Left ventricle myocardium inferior (tissue), 1 donor: ENCODE results near the gene MSH2. TPM values are rescaled to one million over a fixed set of nuclear protein-coding genes. Genes with fewer than 3 reads are reported as not detected.
"Not testable (repeated sequence)": the region's sequence is repeated elsewhere in the genome, so short reads cannot be mapped to it uniquely, and the experiment has no call there.

Experiments used
- DNase-seq: peaks from one replicate; pipeline ENCODE4 v3.0.0-alpha.2; 2020
- H3K27ac ChIP-seq: fragments of 200-600 bp; replicated peaks from 2 replicates; pipeline ENCODE4 v1.8.0; 2021
- H3K27me3 ChIP-seq: fragments of 200-600 bp; 2 replicates; pipeline ENCODE4 v1.8.0; 2021; ENCODE audit warnings: low read depth
- H3K36me3 ChIP-seq: fragments of 200-600 bp; 2 replicates; pipeline ENCODE4 v1.8.0; 2021
- H3K4me1 ChIP-seq: fragments of 200-600 bp; 2 replicates; pipeline ENCODE4 v1.8.0; 2021
- H3K4me3 ChIP-seq: fragments of 200-600 bp; 2 replicates; pipeline ENCODE4 v1.8.0; 2021; ENCODE audit warnings: mild to moderate bottlenecking, moderate library complexity
- H3K9me3 ChIP-seq: fragments of 200-600 bp; replicated peaks from 2 replicates; pipeline ENCODE4 v1.8.0; 2021
- intact Hi-C: fragments of 100-400 bp; cut with micrococcal nuclease; formaldehyde crosslinking; loops from one replicate; pipeline ENCODE4 v1.11.0; 2022
- total RNA-seq: library from RNA; stranded (reverse); fragmentation: NEBNext Ultra II Directional; extraction: Animal tissue kit (Norgen Biotek cat#: 25700); gene quantifications from one replicate; pipeline ENCODE4 v1.2.1, GENCODE V29; 2021
- TF ChIP-seq, protein P1 (sequence below): fragments of 200-600 bp; IDR thresholded peaks from 2 replicates; pipeline ENCODE4 v1.8.0; 2021; ENCODE audit warnings: antibody characterized with exemption, mild to moderate bottlenecking, borderline replicate concordance
- donor health status: DM: no; HTN: yes; CAD: no; lungs with severe emphysema.

MSH2 gene
- total RNA-seq, 1 donor from 2014 or later, result 14.8 TPM

- Histone ChIP-seq H3K4me1 (no peaks in the 10 kb centered on the region), H3K36me3 (peaks cover 14% of the 10 kb centered on the region), H3K27ac (no peak overlapping the region), H3K4me3 (no peak overlapping the region), H3K9me3 (peaks cover 6% of the 10 kb centered on the region), H3K27me3 (no peaks in the 10 kb centered on the region)
- TF ChIP-seq, protein P1, sequence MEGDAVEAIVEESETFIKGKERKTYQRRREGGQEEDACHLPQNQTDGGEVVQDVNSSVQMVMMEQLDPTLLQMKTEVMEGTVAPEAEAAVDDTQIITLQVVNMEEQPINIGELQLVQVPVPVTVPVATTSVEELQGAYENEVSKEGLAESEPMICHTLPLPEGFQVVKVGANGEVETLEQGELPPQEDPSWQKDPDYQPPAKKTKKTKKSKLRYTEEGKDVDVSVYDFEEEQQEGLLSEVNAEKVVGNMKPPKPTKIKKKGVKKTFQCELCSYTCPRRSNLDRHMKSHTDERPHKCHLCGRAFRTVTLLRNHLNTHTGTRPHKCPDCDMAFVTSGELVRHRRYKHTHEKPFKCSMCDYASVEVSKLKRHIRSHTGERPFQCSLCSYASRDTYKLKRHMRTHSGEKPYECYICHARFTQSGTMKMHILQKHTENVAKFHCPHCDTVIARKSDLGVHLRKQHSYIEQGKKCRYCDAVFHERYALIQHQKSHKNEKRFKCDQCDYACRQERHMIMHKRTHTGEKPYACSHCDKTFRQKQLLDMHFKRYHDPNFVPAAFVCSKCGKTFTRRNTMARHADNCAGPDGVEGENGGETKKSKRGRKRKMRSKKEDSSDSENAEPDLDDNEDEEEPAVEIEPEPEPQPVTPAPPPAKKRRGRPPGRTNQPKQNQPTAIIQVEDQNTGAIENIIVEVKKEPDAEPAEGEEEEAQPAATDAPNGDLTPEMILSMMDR, result no peak
- no peak for DNase-seq
- intact Hi-C loops, result no loop called here
Measured at GRCh38 chr2:47452761-47453160, 49.8 kb downstream of the MSH2 start.

DNA sequence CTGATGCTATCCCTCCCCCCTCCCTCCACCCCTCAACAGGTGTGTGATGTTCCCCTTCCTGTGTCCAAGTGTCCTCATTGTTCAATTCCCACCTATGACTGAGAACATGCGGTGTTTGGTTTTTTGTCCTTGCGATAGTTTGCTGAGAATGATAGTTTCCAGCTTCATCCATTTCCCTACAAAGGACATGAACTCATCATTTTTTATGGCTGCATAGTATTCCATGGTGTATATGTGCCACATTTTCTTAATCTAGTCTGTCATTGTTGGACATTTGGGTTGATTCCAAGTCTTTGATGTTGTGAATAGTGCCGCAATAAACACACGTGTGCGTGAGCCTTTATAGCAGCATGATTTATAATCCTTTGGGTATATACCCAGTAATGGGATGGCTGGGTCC is 51.9 kb downstream of the MSH2 start:
- H3K4me1 ChIP-seq, H3K36me3 ChIP-seq, DNase-seq, H3K27ac ChIP-seq, intact Hi-C loops, H3K4me3 ChIP-seq, H3K9me3 ChIP-seq, H3K27me3 ChIP-seq: not testable (repeated sequence)

DNA sequence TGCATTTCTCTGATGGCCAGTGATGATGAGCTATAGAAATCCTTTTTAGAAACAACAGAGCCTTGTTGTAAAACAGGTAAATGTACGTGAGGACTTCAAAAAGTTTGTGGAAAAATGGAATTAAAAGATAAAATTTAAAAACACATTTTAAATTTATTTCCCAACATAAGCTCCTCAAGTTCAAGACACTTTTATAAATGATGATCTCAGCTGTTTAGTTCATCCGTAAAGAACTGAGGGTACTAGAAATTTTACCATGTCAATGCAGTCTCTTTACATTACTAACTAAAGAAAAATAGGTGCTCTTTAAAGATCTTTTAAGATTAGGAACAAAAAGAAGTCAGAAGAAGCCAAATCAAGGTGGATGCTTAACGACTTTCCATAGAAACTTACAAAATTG is 52.5 kb downstream of the MSH2 start:
- H3K4me1 ChIP-seq, result no peaks in the 10 kb centered on the region
- peaks cover 5% of the 10 kb centered on the region for H3K36me3 ChIP-seq
- no peaks in the 10 kb centered on the region for H3K27me3 ChIP-seq
- H3K27ac ChIP-seq, result no peak overlapping the region
- TF ChIP-seq, protein P1, result no peak
- no peak overlapping the region for H3K4me3 ChIP-seq
- H3K9me3 ChIP-seq, result peaks cover 6% of the 10 kb centered on the region
- intact Hi-C loops, result no loop called here
- DNase-seq, result no peak

- H3K9me3 ChIP-seq, result peaks cover 6% of the 10 kb centered on the region
Measured at GRCh38 chr2:47456851-47457250, 53.9 kb downstream of the MSH2 start.

DNA sequence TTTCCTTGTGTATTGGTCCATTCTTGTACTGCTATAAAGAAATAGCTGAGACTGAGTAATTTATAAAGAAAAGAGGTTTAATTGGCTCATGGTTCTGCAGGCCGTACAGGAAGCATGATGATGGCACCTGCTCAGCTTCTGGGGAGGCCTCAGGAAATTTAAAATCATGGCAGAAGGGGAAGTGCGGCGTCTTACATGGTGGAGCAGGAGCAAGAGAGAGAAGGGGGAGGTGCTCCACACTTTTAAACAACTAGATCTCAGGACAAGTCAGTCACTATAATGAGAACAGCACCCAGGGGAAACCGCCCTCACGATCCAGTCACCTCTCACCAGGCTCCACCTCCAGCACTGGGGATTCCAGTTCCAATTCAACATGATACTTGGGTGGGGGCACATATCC is 54.3 kb downstream of the MSH2 start:
- H3K27ac ChIP-seq, result no peak overlapping the region
- intact Hi-C loops, result no loop called here
- no peak for DNase-seq
- TF ChIP-seq, protein P1, result no peak
- H3K4me1 ChIP-seq, result no peaks in the 10 kb centered on the region
- H3K4me3 ChIP-seq, result no peak overlapping the region
- peaks cover 5% of the 10 kb centered on the region for H3K36me3 ChIP-seq
- H3K27me3 ChIP-seq, result no peaks in the 10 kb centered on the region
- peaks cover 6% of the 10 kb centered on the region for H3K9me3 ChIP-seq

More at GRCh38 chr2:47456851-47457250, 53.9 kb downstream of the MSH2 start:
- no peak for DNase-seq
- Histone ChIP-seq H3K4me1 (no peaks in the 10 kb centered on the region), H3K27me3 (no peaks in the 10 kb centered on the region), H3K36me3 (peaks cover 5% of the 10 kb centered on the region), H3K27ac (no peak overlapping the region), H3K4me3 (no peak overlapping the region)
- intact Hi-C loops, result no loop called here
- TF ChIP-seq, protein P1, result no peak

GRCh38 chr2:47459021-47459420 is 56.1 kb downstream of the MSH2 start:
- H3K4me3 ChIP-seq, result no peak overlapping the region
- no peaks in the 10 kb centered on the region for H3K27me3 ChIP-seq
- H3K36me3 ChIP-seq, result peaks cover 17% of the 10 kb centered on the region
- TF ChIP-seq, protein P1, result no peak
- H3K27ac ChIP-seq, result no peak overlapping the region
- intact Hi-C loops, result no loop called here
- no peak for DNase-seq
- H3K9me3 ChIP-seq, result peaks cover 6% of the 10 kb centered on the region
- H3K4me1 ChIP-seq, result no peaks in the 10 kb centered on the region
